Panc1 (cell line): ENCODE results near the gene SPDYC. TPM values are rescaled to one million over a fixed set of nuclear protein-coding genes. Genes with fewer than 3 reads are reported as not detected.

Experiments
- ATAC-seq: fragments of 200-7000 bp; cut with Tn5 transposase; 2 replicates; pipeline ENCODE4 v1.9.1; 2020; ENCODE audit warnings: mild to moderate bottlenecking, moderate library complexity
- BruUV-seq: library from RNA; stranded (reverse); fragments of 400-500 nt; replicated peaks from 2 replicates; lab custom pipeline; 2021; lab: Mats Ljungman, UMichigan
- CTCF ChIA-PET: fragments of 300-600 bp; sonication (Branson Sonifier 250); formaldehyde crosslinking; loops from one replicate; lab custom pipeline; 2022; ENCODE audit warnings: antibody characterized with exemption; lab: Charles Lee
- POLR2A ChIA-PET: fragments of 300-600 bp; sonication (Branson Sonifier 250); formaldehyde crosslinking; loops from one replicate; lab custom pipeline; 2022; ENCODE audit warnings: antibody characterized with exemption; lab: Charles Lee
- DNase-seq: peaks from one replicate; pipeline ENCODE4 v3.0.0-alpha.2; 2010; ENCODE audit warnings: low read depth, low spot score
- H3K27ac ChIP-seq: 2 replicates; pipeline ENCODE4 v1.5.1; 2011; ENCODE audit warnings: mild to moderate bottlenecking, low read length, inconsistent platforms
- H3K27me3 ChIP-seq: fragments of 200-500 bp; sonication (Bioruptor generic); 2 replicates; pipeline ENCODE4 v1.6.0; 2014; ENCODE audit warnings: low read length, inconsistent platforms; ENCODE audit not compliant: control insufficient read depth, insufficient read depth
- H3K36me3 ChIP-seq: fragments of 200-500 bp; sonication (Bioruptor generic); 2 replicates; pipeline ENCODE4 v1.5.1; 2014; ENCODE audit warnings: inconsistent platforms, mild to moderate bottlenecking, low read length, moderate library complexity; ENCODE audit not compliant: control insufficient read depth, insufficient read depth
- H3K4me1 ChIP-seq: 2 replicates; pipeline ENCODE4 v1.5.1; 2011; ENCODE audit warnings: inconsistent platforms, mild to moderate bottlenecking, low read length, moderate library complexity; ENCODE audit not compliant: control insufficient read depth, insufficient read depth
- H3K4me3 ChIP-seq, 2 experiments: 2 replicates each; pipeline ENCODE4 v1.5.1; 2011 to 2012; ENCODE audit warnings: low read depth in 2 of 2, low read length in 2 of 2, mild to moderate bottlenecking in 2 of 2, inconsistent platforms in 1 of 2, moderate library complexity in 1 of 2
- H3K9me3 ChIP-seq: fragments of 200-500 bp; sonication (Bioruptor generic); 2 replicates; pipeline ENCODE4 v1.5.1; 2014; ENCODE audit warnings: low read depth, mild to moderate bottlenecking, inconsistent platforms, low read length, moderate library complexity; ENCODE audit not compliant: control insufficient read depth, insufficient read depth
- CTCF ChIP-seq: fragments of 450-650 bp; IDR thresholded peaks from 2 replicates; pipeline ENCODE4 v1.5.1; 2017; ENCODE audit warnings: mild to moderate bottlenecking
- POLR2AphosphoS5 ChIP-seq: IDR thresholded peaks from 2 replicates; pipeline ENCODE4 v1.6.1; 2012; ENCODE audit warnings: mild to moderate bottlenecking, low read depth, low read length, moderate library complexity
- REST ChIP-seq, 2 experiments: IDR thresholded peaks; 2 replicates each; pipeline ENCODE4 v1.6.1; 2011 to 2012; ENCODE audit warnings: low read depth in 2 of 2, control low read depth in 1 of 2, low read length in 1 of 2, mild to moderate bottlenecking in 1 of 2, moderate library complexity in 1 of 2; ENCODE audit not compliant: insufficient read depth in 1 of 2
- SIN3A ChIP-seq: IDR thresholded peaks from 2 replicates; pipeline ENCODE4 v1.6.1; 2012; ENCODE audit warnings: low read depth, mild to moderate bottlenecking, low read length, moderate library complexity, borderline replicate concordance; ENCODE audit not compliant: insufficient read depth
- TCF7L2 ChIP-seq: IDR thresholded peaks from 2 replicates; pipeline ENCODE4 v1.6.1; 2011; ENCODE audit warnings: mild to moderate bottlenecking, low read depth, low read length, inconsistent platforms
- in situ Hi-C: cut with HindIII; loops from 2 replicates; pipeline ENCODE4 v1.10.0; 2016; ENCODE audit warnings: low sequenced_read_pairs, low pct_unique_long_range_greater_than_20kb
- intact Hi-C: fragments of 100-400 bp; cut with micrococcal nuclease; formaldehyde crosslinking; loops from one replicate; pipeline ENCODE4 v1.10.0; 2022; ENCODE audit not compliant: unreplicated experiment
- total RNA-seq: library from RNA; stranded (reverse); gene quantifications from one replicate; pipeline ENCODE4 v1.2.1, GENCODE V29; 2021; ENCODE audit not compliant: unreplicated experiment

Gene SPDYC
- total RNA-seq, 1 experiment from 2014 or later, result not detected

DNA sequence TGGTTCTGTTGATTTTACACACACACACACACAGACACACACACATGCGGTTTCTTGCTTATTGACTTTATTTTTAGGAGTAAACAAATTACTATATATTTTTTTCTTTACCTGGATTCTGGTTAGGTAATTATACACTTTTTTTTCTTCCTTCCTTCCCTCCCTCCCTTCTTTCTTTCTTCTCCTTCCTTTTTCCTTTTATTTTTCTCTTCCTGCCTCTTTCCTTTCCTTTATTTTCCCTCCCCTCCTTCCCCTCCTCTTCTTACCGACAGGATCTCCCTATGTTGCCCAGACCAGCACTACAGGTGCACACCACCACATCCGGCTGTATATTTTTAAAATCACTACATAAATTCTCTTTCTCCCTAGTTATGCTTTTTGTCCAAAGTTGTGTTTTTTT is 3.1 kb upstream of the SPDYC start:
- in situ Hi-C loops (no loop called here), intact Hi-C loops (no loop called here)
- Histone ChIP-seq H3K4me3 (no peak overlapping the region), H3K9me3 (no peaks in the 10 kb centered on the region), H3K27me3 (no peaks in the 10 kb centered on the region), H3K4me1 (0 out of 2 replicates have a peak, but pooled peaks cover 10% of the 10 kb centered on the region), H3K27ac (no peak overlapping the region), H3K36me3 (no peaks in the 10 kb centered on the region)
- BruUV-seq, result no TSS peak
- no peak for TF ChIP-seq SIN3A
- DNase-seq (no peak), ATAC-seq (no peak)
- POLR2A ChIA-PET, result no interaction called here
- CTCF ChIA-PET, result no interaction called here

DNA sequence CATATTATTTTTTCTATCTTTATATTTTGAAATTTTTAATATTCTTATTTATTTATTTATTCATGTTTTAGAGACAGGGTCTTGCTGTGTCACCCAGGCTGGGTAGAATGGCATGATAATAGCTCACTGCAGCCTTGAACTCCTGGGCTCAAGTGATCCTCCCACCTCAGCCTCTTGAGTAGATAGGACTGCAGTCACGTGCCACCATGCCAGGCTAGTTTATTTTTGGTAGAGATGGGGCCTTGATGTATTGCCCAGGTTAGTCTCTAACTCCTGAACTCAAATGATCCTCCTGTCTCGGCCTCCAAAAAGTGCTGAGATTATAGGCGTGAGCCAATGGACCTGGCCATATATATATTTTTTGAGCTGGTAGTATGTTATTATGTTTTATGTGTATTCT is 2.4 kb upstream of the SPDYC start:
- ATAC-seq, result no peak
- H3K4me3 ChIP-seq, result no peak overlapping the region
- 0 out of 2 replicates have a peak, but pooled peaks cover 10% of the 10 kb centered on the region for H3K4me1 ChIP-seq
- in situ Hi-C loops, result no loop called here
- no peak for DNase-seq
- intact Hi-C loops, result no loop called here
- CTCF ChIA-PET, result no interaction called here
- H3K27me3 ChIP-seq, result no peaks in the 10 kb centered on the region
- BruUV-seq, result no TSS peak
- H3K36me3 ChIP-seq, result no peaks in the 10 kb centered on the region
- no peaks in the 10 kb centered on the region for H3K9me3 ChIP-seq
- H3K27ac ChIP-seq, result no peak overlapping the region
- TF ChIP-seq CTCF (no peak), POLR2AphosphoS5 (no peak), REST (IDR thresholded peaks at IDR 0.05; ENCODE audit: insufficient read depth in 1 of 2, low read depth in 2 of 2, low read length in 1 of 2) (no peak), TCF7L2 (no peak), SIN3A (no peak)
- POLR2A ChIA-PET, result no interaction called here

DNA sequence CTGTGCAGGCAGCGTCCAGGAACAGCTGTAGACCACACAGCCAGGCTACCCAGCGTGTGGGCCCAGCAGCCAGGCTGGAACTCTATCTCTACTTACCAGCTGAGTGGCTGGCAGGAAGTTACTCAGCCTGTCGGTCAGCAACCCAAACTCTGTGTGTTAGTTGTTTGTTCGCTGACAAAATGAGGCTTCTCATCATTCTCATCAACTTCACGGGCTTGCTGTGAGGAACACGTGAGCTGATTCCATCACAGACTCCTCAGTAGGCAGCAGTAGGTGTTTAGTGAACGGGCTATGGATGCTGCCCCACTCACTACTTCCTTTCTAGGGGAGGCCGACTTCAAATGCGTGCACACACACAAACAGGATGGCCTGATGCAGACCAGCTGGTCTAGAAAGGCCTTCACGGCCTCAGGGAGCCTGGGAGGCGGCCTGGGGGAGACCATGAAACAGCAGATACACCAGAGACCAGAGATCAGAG is 830 bp upstream of the SPDYC start:
- peak; percentile 47; the same call in 1 of the 2 replicates for ATAC-seq
- CTCF ChIA-PET, result no interaction called here
- intact Hi-C loops, result no loop called here

More for the DNA sequence above, 830 bp upstream of the SPDYC start:
- DNase-seq, result no peak
- Histone ChIP-seq H3K27me3 (no peaks in the 10 kb centered on the region), H3K36me3 (no peaks in the 10 kb centered on the region), H3K4me3 (no peak overlapping the region), H3K4me1 (0 out of 2 replicates have a peak, but pooled peaks cover 10% of the 10 kb centered on the region), H3K27ac (peak overlapping the region; percentile 13; the same call in 1 of the 2 replicates), H3K9me3 (no peaks in the 10 kb centered on the region)
- in situ Hi-C loops, result no loop called here
- BruUV-seq, result no TSS peak
- POLR2A ChIA-PET, result interaction anchor here (0.6 kb wide), 1 partner anchor 32 kb away, joined by 3 read pairs; no protein-coding TSS in a partner anchor
- TF ChIP-seq CTCF, result no peak
- TF ChIP-seq REST (IDR thresholded peaks at IDR 0.05; ENCODE audit: insufficient read depth in 1 of 2, low read depth in 2 of 2, low read length in 1 of 2), result no peak
- no peak for TF ChIP-seq TCF7L2
- no peak for TF ChIP-seq SIN3A
- TF ChIP-seq POLR2AphosphoS5, result no peak
